NCI-H526 treated with DMSO at 0.1 percent for 48 hours (cell line): Measurements from ENCODE around the gene RAB38.

Experiments
- DNase-seq: peaks from one replicate; lab custom pipeline; 2025; lab: John Stamatoyannopoulos, UW

The RAB38 gene

GRCh38 chr11:88169881-88170280 is 5.4 kb downstream of the RAB38 start:
- DNase-seq: no peak

DNA sequence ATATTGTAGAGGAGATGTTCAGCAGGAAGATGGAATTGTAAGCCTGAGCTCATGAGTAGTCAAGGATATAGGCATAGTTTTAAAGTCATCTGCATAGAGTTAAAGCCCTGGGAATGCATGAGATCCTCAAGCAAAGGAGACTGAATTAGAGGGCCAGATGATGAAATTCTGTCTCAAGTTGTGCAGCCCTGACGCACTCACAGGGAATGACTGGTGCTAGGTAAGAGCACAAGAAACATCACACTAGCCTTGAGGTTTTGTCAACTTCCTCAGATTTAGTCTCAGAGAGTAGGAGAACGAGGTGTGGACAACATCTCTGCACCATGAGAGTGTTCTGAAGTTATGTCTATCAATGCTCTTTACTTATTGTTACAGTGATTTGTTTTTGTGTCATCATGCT is 5.8 kb downstream of the RAB38 start:
- DNase-seq: no peak

GRCh38 chr11:88167853-88168252 is 7.4 kb downstream of the RAB38 start:
- no peak for DNase-seq

GRCh38 chr11:88164806-88165585 is 10.2 kb downstream of the RAB38 start:
- DNase-seq: no peak

GRCh38 chr11:88164320-88164719 is 10.9 kb downstream of the RAB38 start:
- no peak for DNase-seq

- DNase-seq: no peak
Observed at GRCh38 chr11:88158081-88158480, 17.2 kb downstream of the RAB38 start.

DNA sequence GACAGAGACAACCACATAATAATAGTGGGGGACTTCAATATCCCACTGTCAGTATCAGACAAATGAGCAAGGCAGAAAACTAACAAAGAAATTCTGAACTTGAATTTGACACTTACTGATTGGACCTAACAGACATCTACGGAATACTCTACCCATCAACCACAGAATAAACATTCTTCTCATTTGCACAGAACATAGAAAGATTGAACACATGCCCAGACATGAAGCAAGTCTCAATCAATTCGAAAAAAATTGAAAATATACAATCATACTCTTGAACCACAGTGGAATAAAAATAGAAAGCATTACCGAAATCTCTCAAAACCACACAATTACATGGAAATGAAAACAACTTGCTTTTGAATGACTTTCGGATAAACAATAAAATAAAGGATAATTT is 17.9 kb downstream of the RAB38 start:
- no peak for DNase-seq

DNA sequence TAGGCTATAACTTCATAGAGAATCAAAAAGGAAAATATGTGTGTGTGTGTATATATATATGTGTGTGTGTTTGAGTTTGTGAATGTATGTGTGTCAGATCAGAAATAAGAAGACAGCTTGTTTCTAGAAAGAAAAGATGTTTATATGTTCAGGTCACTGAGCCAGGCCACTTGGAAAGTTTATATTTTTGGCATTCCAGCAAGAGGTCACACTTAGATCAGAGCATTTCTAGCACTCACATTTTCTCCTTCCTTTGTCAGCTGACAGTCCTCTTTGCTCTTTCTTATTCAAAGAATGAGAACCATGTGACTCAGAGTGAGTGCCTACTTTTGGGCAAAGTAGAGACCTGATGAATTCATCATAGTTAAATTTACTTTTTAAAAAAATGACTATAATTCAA is 22.9 kb downstream of the RAB38 start:
- no peak for DNase-seq

- no peak for DNase-seq
Observed at GRCh38 chr11:88151709-88152265, 23.5 kb downstream of the RAB38 start.

GRCh38 chr11:88146106-88146505 is 29.1 kb downstream of the RAB38 start:
- no peak for DNase-seq

DNA sequence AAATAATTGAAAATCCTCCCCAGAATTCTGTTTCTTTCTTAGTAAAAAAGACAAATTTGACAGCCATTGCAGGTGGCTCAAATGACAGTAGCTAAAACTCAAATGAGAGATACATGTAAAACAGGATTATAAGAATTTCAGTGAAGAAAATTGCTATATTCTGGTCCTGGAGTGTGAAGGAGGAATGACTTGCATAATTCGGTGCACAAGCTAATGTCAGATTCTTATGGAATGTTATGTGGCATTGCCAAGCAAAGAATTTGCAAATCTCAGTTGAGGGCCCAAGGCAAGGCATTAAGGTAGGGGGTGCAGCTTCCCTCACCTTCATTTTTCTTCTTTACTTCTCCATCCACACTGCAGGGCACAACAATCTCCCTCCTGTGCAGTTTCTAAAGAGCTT is 35.4 kb downstream of the RAB38 start:
- no peak for DNase-seq

- DNase-seq: no peak
Observed at GRCh38 chr11:88131764-88132470, 43.3 kb downstream of the RAB38 start.

DNA sequence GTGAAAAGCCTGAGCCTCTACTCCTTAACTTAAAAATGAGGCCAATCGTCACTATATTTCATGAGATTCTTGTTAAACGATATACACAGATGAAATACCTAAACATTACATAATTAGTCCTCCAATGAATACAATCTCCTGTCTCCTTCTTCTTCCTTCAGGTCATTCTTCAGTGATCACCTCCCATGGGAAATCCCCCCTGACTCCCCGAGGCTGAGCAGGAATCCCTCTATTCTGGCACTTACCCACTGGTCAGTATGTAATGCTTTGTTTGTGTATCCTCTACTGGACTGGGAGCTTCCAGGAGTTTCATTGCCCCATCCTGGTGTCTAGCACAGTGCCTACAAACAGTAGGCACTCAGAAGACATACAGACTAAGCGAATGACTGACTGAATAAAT is 52.3 kb downstream of the RAB38 start:
- no peak for DNase-seq

DNA sequence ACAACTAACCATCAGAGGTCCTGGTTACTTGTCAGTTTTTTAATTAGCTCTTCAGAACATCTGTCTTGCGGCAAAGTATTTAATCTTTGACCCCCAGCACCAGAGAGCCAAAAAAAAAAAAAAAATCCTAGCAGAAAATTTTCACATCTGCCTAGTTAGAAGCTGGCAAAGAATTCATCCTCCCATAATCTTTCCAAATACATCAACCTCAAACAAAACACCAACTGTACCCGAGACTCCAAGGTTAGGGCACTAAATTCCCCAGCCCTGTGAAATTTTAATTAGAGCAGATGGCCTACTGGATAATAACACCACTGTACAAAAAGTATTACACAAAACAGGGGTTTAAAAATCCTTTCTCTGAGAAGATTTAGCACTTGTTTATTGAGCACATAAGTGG is 55.7 kb downstream of the RAB38 start:
- no peak for DNase-seq

- DNase-seq: no peak
Observed at GRCh38 chr11:88117281-88117858, 57.9 kb downstream of the RAB38 start.

DNA sequence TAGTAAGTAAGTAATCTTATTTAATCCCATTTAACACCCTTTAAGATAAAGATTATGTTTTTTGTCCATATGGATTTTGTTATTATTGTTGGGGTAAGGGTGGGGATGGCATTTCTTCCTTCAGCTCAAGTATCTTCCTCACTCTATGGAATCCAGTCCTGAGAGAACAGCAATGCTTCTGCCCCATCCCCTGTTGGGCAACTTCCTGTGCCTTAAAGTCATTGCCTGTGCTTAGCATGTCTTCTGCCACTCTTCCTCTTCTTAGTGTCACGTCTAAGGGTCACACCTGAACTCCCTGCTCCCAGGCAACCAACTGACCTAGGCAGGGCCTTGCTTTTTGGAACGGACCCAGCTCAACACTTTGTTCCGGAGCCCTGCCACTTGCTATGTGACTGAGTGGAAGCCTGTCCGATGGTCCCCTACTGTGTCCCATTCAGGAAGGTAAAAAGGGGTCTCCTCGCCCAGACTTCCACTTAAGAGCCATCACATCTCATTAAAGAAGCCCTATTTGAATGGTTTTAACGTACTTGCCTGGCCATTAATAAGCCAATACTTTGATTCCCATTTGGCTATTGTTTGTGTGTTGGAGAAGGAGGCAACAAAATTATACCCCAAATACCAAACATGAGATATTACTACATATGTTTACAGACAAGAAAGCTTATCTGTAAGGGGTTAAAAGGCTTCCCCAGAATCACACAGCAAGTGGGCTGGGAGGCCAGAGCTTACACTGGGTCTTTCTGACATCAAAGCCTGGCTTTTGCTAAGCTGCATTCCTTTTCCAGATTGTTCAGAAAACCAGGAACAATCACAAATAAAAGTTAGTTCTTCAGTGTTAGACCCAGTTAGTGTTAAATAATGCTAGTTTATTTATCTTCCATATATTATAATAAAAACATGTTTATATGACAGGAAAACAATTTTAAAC is 59.2 kb downstream of the RAB38 start:
- no peak for DNase-seq

DNA sequence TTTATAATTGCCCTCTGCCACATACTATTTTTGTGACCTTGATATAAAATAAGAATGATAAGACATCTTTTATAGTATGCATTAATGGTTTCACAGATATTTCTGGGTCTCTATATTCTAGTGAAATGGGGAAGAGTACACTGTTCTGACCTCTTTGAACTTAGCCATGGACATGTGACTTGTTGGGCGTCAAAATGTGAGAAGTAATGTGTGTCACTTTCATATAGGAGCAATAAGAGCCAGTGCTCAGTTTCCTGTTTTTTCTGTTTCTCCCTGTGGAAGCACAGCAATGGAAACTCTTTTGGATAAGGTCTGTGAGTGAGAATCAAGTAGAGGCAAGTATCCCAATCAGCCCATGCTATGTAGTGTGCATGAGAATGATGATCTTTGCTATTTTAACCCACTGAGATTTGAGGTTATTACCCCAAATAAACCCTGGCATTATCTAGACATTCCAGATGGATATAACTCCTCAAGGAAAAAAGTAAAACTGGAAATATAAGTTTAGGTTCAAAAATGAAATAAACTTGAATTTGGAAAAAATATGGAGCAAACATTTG is 60.7 kb downstream of the RAB38 start:
- DNase-seq: no peak

- DNase-seq: no peak
Observed at GRCh38 chr11:88106666-88107065, 68.6 kb downstream of the RAB38 start.

DNA sequence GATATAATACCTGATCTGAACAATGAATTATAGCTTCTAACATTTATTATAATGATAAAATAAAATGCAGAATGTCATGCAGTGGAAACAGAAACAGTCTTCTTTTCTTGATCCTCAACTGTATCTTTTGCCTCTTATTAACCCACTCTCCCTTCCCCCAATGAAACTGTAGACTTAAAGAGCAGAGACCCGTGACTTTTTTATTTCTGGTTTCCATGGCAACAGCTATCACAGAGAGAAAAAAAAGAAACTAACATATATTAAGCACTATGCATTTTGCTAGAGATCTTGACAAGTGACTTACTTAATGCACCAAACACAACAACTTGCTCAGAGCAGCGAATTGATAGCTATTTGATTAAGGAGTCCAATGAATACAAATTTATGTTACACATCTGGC is 69.3 kb downstream of the RAB38 start:
- DNase-seq: no peak

DNA sequence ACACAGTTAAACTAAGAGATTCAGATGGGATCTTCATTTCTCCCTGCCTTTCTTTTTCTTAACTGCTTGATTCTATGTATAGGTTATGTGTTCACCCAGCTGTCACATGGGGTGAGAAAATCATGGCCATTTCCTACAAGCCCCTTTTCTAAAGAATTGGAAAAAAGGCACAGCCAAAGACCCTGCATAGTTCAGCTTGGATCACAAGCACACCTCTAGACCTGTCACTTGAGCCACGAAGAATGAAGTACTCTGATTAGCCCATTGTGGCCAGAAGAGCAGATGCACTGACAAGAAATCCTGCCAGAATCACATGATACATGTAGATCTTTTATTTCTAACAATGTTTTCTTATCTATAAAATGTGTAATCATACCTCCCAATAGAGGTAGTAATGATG is 69.7 kb downstream of the RAB38 start:
- no peak for DNase-seq

GRCh38 chr11:88104408-88104807 is 70.8 kb downstream of the RAB38 start:
- DNase-seq: no peak
